ENCODE measurements around the gene KRT37.

Gene KRT37

GRCh38 chr17:41421116-41421515 is 3.3 kb downstream of the KRT37 start:
- H3K4me3 Mint-ChIP-seq = no peak overlapping the region
- H3K4me1 Mint-ChIP-seq = peaks cover 10% of the 10 kb centered on the region
- no peaks in the 10 kb centered on the region for H3K36me3 Mint-ChIP-seq
- H3K27ac Mint-ChIP-seq = no peak overlapping the region
- ATAC-seq = no peak
- no peaks in the 10 kb centered on the region for H3K27me3 Mint-ChIP-seq
- H3K9me3 Mint-ChIP-seq = no peaks in the 10 kb centered on the region

- Mint-ChIP-seq H3K27me3 (no peaks in the 10 kb centered on the region), H3K9me3 (no peaks in the 10 kb centered on the region), H3K36me3 (no peaks in the 10 kb centered on the region), H3K4me1 (peaks cover 10% of the 10 kb centered on the region), H3K4me3 (no peak overlapping the region), H3K27ac (no peak overlapping the region)
- ATAC-seq = no peak
Measured at GRCh38 chr17:41420134-41420533, 4.3 kb downstream of the KRT37 start.

GRCh38 chr17:41419716-41420115 is 4.7 kb downstream of the KRT37 start:
- Mint-ChIP-seq H3K36me3 (no peaks in the 10 kb centered on the region), H3K4me1 (peaks cover 10% of the 10 kb centered on the region), H3K4me3 (no peak overlapping the region), H3K27me3 (no peaks in the 10 kb centered on the region), H3K27ac (no peak overlapping the region), H3K9me3 (no peaks in the 10 kb centered on the region)
- ATAC-seq = no peak

GRCh38 chr17:41418116-41418860 is 6.1 kb downstream of the KRT37 start:
- Mint-ChIP-seq H3K4me3 (no peak overlapping the region), H3K4me1 (peaks cover 10% of the 10 kb centered on the region), H3K9me3 (no peaks in the 10 kb centered on the region), H3K36me3 (no peaks in the 10 kb centered on the region), H3K27me3 (no peaks in the 10 kb centered on the region), H3K27ac (no peak overlapping the region)
- ATAC-seq = no peak

- H3K4me3 Mint-ChIP-seq = no peak overlapping the region
- H3K36me3 Mint-ChIP-seq = no peaks in the 10 kb centered on the region
- H3K4me1 Mint-ChIP-seq = peaks cover 10% of the 10 kb centered on the region
- H3K27ac Mint-ChIP-seq = no peak overlapping the region
- H3K27me3 Mint-ChIP-seq = no peaks in the 10 kb centered on the region
- peak; percentile 62 for ATAC-seq
- H3K9me3 Mint-ChIP-seq = no peaks in the 10 kb centered on the region
Measured at GRCh38 chr17:41417576-41418015, 6.8 kb downstream of the KRT37 start.

- Mint-ChIP-seq H3K4me3 (no peak overlapping the region), H3K9me3 (no peaks in the 10 kb centered on the region), H3K4me1 (peaks cover 10% of the 10 kb centered on the region), H3K36me3 (no peaks in the 10 kb centered on the region), H3K27me3 (peaks cover 3% of the 10 kb centered on the region), H3K27ac (no peak overlapping the region)
- ATAC-seq = no peak
Measured at GRCh38 chr17:41417127-41417526, 7.3 kb downstream of the KRT37 start.

GRCh38 chr17:41416479-41416878 is 7.9 kb downstream of the KRT37 start:
- H3K4me1 Mint-ChIP-seq = peaks cover 10% of the 10 kb centered on the region
- H3K27me3 Mint-ChIP-seq = peaks cover 10% of the 10 kb centered on the region
- no peaks in the 10 kb centered on the region for H3K9me3 Mint-ChIP-seq
- no peak overlapping the region for H3K27ac Mint-ChIP-seq
- no peak for ATAC-seq
- no peak overlapping the region for H3K4me3 Mint-ChIP-seq
- no peaks in the 10 kb centered on the region for H3K36me3 Mint-ChIP-seq

- H3K27ac Mint-ChIP-seq = no peak overlapping the region
- H3K4me1 Mint-ChIP-seq = peaks cover 10% of the 10 kb centered on the region
- H3K4me3 Mint-ChIP-seq = no peak overlapping the region
- ATAC-seq = no peak
- no peaks in the 10 kb centered on the region for H3K36me3 Mint-ChIP-seq
- H3K9me3 Mint-ChIP-seq = no peaks in the 10 kb centered on the region
- H3K27me3 Mint-ChIP-seq = peaks cover 16% of the 10 kb centered on the region
Measured at GRCh38 chr17:41415833-41416335, 8.5 kb downstream of the KRT37 start.

- H3K27ac Mint-ChIP-seq = no peak overlapping the region
- H3K4me1 Mint-ChIP-seq = peaks cover 10% of the 10 kb centered on the region
- no peak for ATAC-seq
- no peaks in the 10 kb centered on the region for H3K9me3 Mint-ChIP-seq
- H3K4me3 Mint-ChIP-seq = no peak overlapping the region
- no peaks in the 10 kb centered on the region for H3K36me3 Mint-ChIP-seq
- H3K27me3 Mint-ChIP-seq = peaks cover 16% of the 10 kb centered on the region
Measured at GRCh38 chr17:41415411-41415810, 9.0 kb downstream of the KRT37 start.

GRCh38 chr17:41413982-41414381 is 10.4 kb downstream of the KRT37 start:
- Mint-ChIP-seq H3K36me3 (no peaks in the 10 kb centered on the region), H3K4me1 (peaks cover 10% of the 10 kb centered on the region), H3K27me3 (peaks cover 16% of the 10 kb centered on the region), H3K4me3 (no peak overlapping the region), H3K9me3 (no peaks in the 10 kb centered on the region), H3K27ac (no peak overlapping the region)
- ATAC-seq = no peak

- no peak for ATAC-seq
- H3K36me3 Mint-ChIP-seq = no peaks in the 10 kb centered on the region
- no peak overlapping the region for H3K4me3 Mint-ChIP-seq
- no peaks in the 10 kb centered on the region for H3K9me3 Mint-ChIP-seq
- peaks cover 10% of the 10 kb centered on the region for H3K4me1 Mint-ChIP-seq
- peaks cover 22% of the 10 kb centered on the region for H3K27me3 Mint-ChIP-seq
- no peak overlapping the region for H3K27ac Mint-ChIP-seq
Measured at GRCh38 chr17:41413353-41413957, 10.9 kb downstream of the KRT37 start.

- ATAC-seq = no peak
- Mint-ChIP-seq H3K4me3 (no peak overlapping the region), H3K9me3 (no peaks in the 10 kb centered on the region), H3K36me3 (no peaks in the 10 kb centered on the region), H3K27ac (no peak overlapping the region), H3K4me1 (no peaks in the 10 kb centered on the region), H3K27me3 (peaks cover 31% of the 10 kb centered on the region)
Measured at GRCh38 chr17:41411072-41411840, 13.1 kb downstream of the KRT37 start.

- no peak for ATAC-seq
- Mint-ChIP-seq H3K27ac (no peak overlapping the region), H3K36me3 (no peaks in the 10 kb centered on the region), H3K27me3 (peaks cover 43% of the 10 kb centered on the region), H3K4me1 (no peaks in the 10 kb centered on the region), H3K4me3 (no peak overlapping the region), H3K9me3 (no peaks in the 10 kb centered on the region)
Measured at GRCh38 chr17:41407226-41407625, 17.2 kb downstream of the KRT37 start.

- no peaks in the 10 kb centered on the region for H3K36me3 Mint-ChIP-seq
- no peak for ATAC-seq
- H3K27ac Mint-ChIP-seq = no peak overlapping the region
- H3K9me3 Mint-ChIP-seq = no peaks in the 10 kb centered on the region
- H3K4me1 Mint-ChIP-seq = no peaks in the 10 kb centered on the region
- no peak overlapping the region for H3K4me3 Mint-ChIP-seq
- peaks cover 39% of the 10 kb centered on the region for H3K27me3 Mint-ChIP-seq
Measured at GRCh38 chr17:41406205-41406604, 18.2 kb downstream of the KRT37 start.

GRCh38 chr17:41404024-41404671 is 20.2 kb downstream of the KRT37 start:
- H3K27ac Mint-ChIP-seq = no peak overlapping the region
- H3K27me3 Mint-ChIP-seq = peaks cover 55% of the 10 kb centered on the region
- H3K4me3 Mint-ChIP-seq = no peak overlapping the region
- H3K9me3 Mint-ChIP-seq = no peaks in the 10 kb centered on the region
- H3K4me1 Mint-ChIP-seq = no peaks in the 10 kb centered on the region
- no peak for ATAC-seq
- no peaks in the 10 kb centered on the region for H3K36me3 Mint-ChIP-seq

All from stimulated activated memory B cell treated with anti-CD40 and anti-IgM and Interleukin-4, amounts not matched to agents 10 μg/mL and 1 μg/mL and 100 μg/mL, for 72 hours (primary cell).